H9 (cell line): ENCODE measurements around the gene PRKCD. TPM values are rescaled to one million over a fixed set of nuclear protein-coding genes. Genes with fewer than 3 reads are reported as not detected.

Experiments
- DNase-seq: peaks from one replicate; pipeline ENCODE4 v3.0.0-alpha.2; 2017
- H2AFZ ChIP-seq: one replicate; pipeline ENCODE4 v1.6.1; 2013; ENCODE audit warnings: mild to moderate bottlenecking, low read length, control low read depth, moderate library complexity
- H2AK5ac ChIP-seq: 2 replicates; pipeline ENCODE4 v1.6.1; 2013; ENCODE audit warnings: low read length, control low read depth, mixed read lengths; ENCODE audit not compliant: insufficient read length
- H2BK120ac ChIP-seq: one replicate; pipeline ENCODE4 v1.6.1; 2013; ENCODE audit warnings: low read depth, mild to moderate bottlenecking, low read length, control low read depth, inconsistent platforms; ENCODE audit not compliant: poor library complexity, severe bottlenecking
- H2BK12ac ChIP-seq: 2 replicates; pipeline ENCODE4 v1.6.1; 2013; ENCODE audit warnings: low read length, control low read depth, mixed read lengths, low read depth; ENCODE audit not compliant: insufficient read length
- H2BK15ac ChIP-seq: 2 replicates; pipeline ENCODE4 v1.6.1; 2013; ENCODE audit warnings: low read depth, low read length, control low read depth
- H2BK20ac ChIP-seq: one replicate; pipeline ENCODE4 v1.6.1; 2013; ENCODE audit warnings: low read depth, mild to moderate bottlenecking, low read length, control low read depth, inconsistent platforms; ENCODE audit not compliant: poor library complexity, severe bottlenecking
- H2BK5ac ChIP-seq: 2 replicates; pipeline ENCODE4 v1.6.1; 2013; ENCODE audit warnings: low read length, control low read depth, mixed read lengths; ENCODE audit not compliant: insufficient read length
- H3K14ac ChIP-seq: 2 replicates; pipeline ENCODE4 v1.6.1; 2013; ENCODE audit warnings: low read length, control low read depth; ENCODE audit not compliant: insufficient read depth
- H3K18ac ChIP-seq: 2 replicates; pipeline ENCODE4 v1.6.1; 2013; ENCODE audit warnings: low read depth, mild to moderate bottlenecking, mixed read lengths, low read length, control low read depth; ENCODE audit not compliant: insufficient read length
- H3K23ac ChIP-seq: 2 replicates; pipeline ENCODE4 v1.6.1; 2013; ENCODE audit warnings: low read length, control low read depth, mixed read lengths, low read depth; ENCODE audit not compliant: insufficient read length
- H3K23me2 ChIP-seq: 2 replicates; pipeline ENCODE4 v1.6.1; 2013; ENCODE audit warnings: low read depth, mild to moderate bottlenecking, mixed read lengths, low read length, control low read depth; ENCODE audit not compliant: insufficient read length, poor library complexity, severe bottlenecking
- H3K27ac ChIP-seq: 2 replicates; pipeline ENCODE4 v1.5.1; 2013; ENCODE audit warnings: low read length, control low read depth, mixed read lengths, low read depth; ENCODE audit not compliant: insufficient read length
- H3K27me3 ChIP-seq: 2 replicates; pipeline ENCODE4 v1.6.1; 2013; ENCODE audit warnings: low read length, control low read depth, inconsistent platforms; ENCODE audit not compliant: insufficient read depth
- H3K4ac ChIP-seq: 2 replicates; pipeline ENCODE4 v1.6.1; 2013; ENCODE audit warnings: low read depth, mild to moderate bottlenecking, control low read depth, inconsistent platforms, low read length, moderate library complexity
- H3K4me1 ChIP-seq: 2 replicates; pipeline ENCODE4 v1.6.1; 2013; ENCODE audit warnings: low read length, control low read depth, inconsistent platforms; ENCODE audit not compliant: insufficient read depth
- H3K4me2 ChIP-seq: 2 replicates; pipeline ENCODE4 v1.6.1; 2013; ENCODE audit warnings: low read length, control low read depth, mixed read lengths; ENCODE audit not compliant: insufficient read length, insufficient read depth
- H3K56ac ChIP-seq: 2 replicates; pipeline ENCODE4 v1.6.1; 2013; ENCODE audit warnings: low read depth, mild to moderate bottlenecking, mixed read lengths, low read length, control low read depth; ENCODE audit not compliant: insufficient read length
- H3K79me1 ChIP-seq: 2 replicates; pipeline ENCODE4 v1.6.1; 2013; ENCODE audit warnings: low read depth, mild to moderate bottlenecking, moderate library complexity, low read length, control low read depth, inconsistent platforms; ENCODE audit not compliant: insufficient read depth, poor library complexity, severe bottlenecking
- H3K79me2 ChIP-seq: 2 replicates; pipeline ENCODE4 v1.6.1; 2013; ENCODE audit warnings: low read length, control low read depth, inconsistent platforms; ENCODE audit not compliant: insufficient read depth
- H3K9ac ChIP-seq: 2 replicates; pipeline ENCODE4 v1.6.1; 2013; ENCODE audit warnings: low read length, control low read depth, mixed read lengths; ENCODE audit not compliant: insufficient read length; ENCODE audit errors: extremely low read depth
- H3K9me3 ChIP-seq: one replicate; pipeline ENCODE4 v1.6.1; 2013; ENCODE audit warnings: low read depth, low read length, inconsistent platforms; ENCODE audit not compliant: control insufficient read depth
- H3T11ph ChIP-seq: one replicate; pipeline ENCODE4 v1.6.1; 2013; ENCODE audit warnings: mild to moderate bottlenecking, low read length, control low read depth, inconsistent platforms
- H4K20me1 ChIP-seq: one replicate; pipeline ENCODE4 v1.6.1; 2013; ENCODE audit not compliant: control insufficient read depth, insufficient read length, insufficient read depth
- H4K5ac ChIP-seq: 2 replicates; pipeline ENCODE4 v1.6.1; 2013; ENCODE audit warnings: low read depth, mild to moderate bottlenecking, mixed read lengths, low read length, control low read depth; ENCODE audit not compliant: insufficient read length
- H4K8ac ChIP-seq: replicated peaks from 2 replicates; pipeline ENCODE4 v1.6.1; 2013; ENCODE audit warnings: low read length, control low read depth, mixed read lengths, low read depth; ENCODE audit not compliant: insufficient read length
- H4K91ac ChIP-seq: 2 replicates; pipeline ENCODE4 v1.6.1; 2013; ENCODE audit warnings: low read depth, mild to moderate bottlenecking, moderate library complexity, mixed read lengths, low read length, control low read depth; ENCODE audit not compliant: insufficient read length
- H3K27ac Mint-ChIP-seq, 3 experiments: 2 replicates in 2 of 3; 3 replicates in 1 of 3; pipeline ENCODE4 v1.8.0; 2020 to 2021; ENCODE audit warnings: mixed read lengths in 3 of 3, mild to moderate bottlenecking in 1 of 3, moderate library complexity in 1 of 3
- H3K27me3 Mint-ChIP-seq: 2 replicates; pipeline ENCODE4 v1.8.0; 2021; ENCODE audit warnings: low read depth, mild to moderate bottlenecking, moderate library complexity, mixed read lengths
- H3K36me3 Mint-ChIP-seq, 3 experiments: 2 replicates in 2 of 3; 3 replicates in 1 of 3; pipeline ENCODE4 v1.8.0; 2020 to 2021; ENCODE audit warnings: low read depth in 3 of 3, mixed read lengths in 3 of 3; ENCODE audit not compliant: insufficient read depth in 1 of 3
- H3K4me1 Mint-ChIP-seq, 2 experiments: 2 replicates each; pipeline ENCODE4 v1.8.0; 2020; ENCODE audit warnings: mixed read lengths in 2 of 2
- H3K4me3 Mint-ChIP-seq, 2 experiments: 2 replicates in 1 of 2; 3 replicates in 1 of 2; pipeline ENCODE4 v1.8.0; 2020 to 2021; ENCODE audit warnings: mild to moderate bottlenecking in 2 of 2, mixed read lengths in 2 of 2, moderate library complexity in 1 of 2
- H3K9me3 Mint-ChIP-seq, 2 experiments: 2 replicates in 1 of 2; 3 replicates in 1 of 2; pipeline ENCODE4 v1.8.0; 2020; ENCODE audit warnings: mild to moderate bottlenecking in 2 of 2, mixed read lengths in 2 of 2, moderate library complexity in 1 of 2
- CTCF ChIP-seq: fragments of 200-600 bp; sonication (generic); conservative IDR thresholded peaks from 3 replicates; pipeline ENCODE4 v1.8.0; 2021; ENCODE audit warnings: antibody characterized with exemption, mild to moderate bottlenecking
- WGBS: extraction: QIAGEN DNeasy Blood & Tissue Kit; methylation state at CpG from one replicate; pipeline ENCODE4 v1.1.7; 2013; ENCODE audit warnings: missing lambda C conversion rate, low lambda C conversion rate, mixed read lengths; ENCODE audit not compliant: insufficient read length; ENCODE audit errors: extremely low coverage; 5-methylcytosine and 5-hydroxymethylcytosine counted together
- total RNA-seq: library from RNA; stranded (reverse); gene quantifications from 2 replicates; pipeline ENCODE4 v1.2.1, GENCODE V29; 2021

PRKCD gene
- total RNA-seq, 1 experiment from 2014 or later: 23.7 TPM

GRCh38 chr3:53222183-53222901 is 61.3 kb downstream of the PRKCD start:
- no peak for DNase-seq

More at GRCh38 chr3:53222183-53222901, 61.3 kb downstream of the PRKCD start:
- Histone ChIP-seq H2BK15ac (no peak overlapping the region), H4K91ac (no peak overlapping the region), H3T11ph (no peak overlapping the region), H3K18ac (no peak overlapping the region), H3K4me2 (no peak overlapping the region), H4K20me1 (no peaks in the 10 kb centered on the region), H3K23ac (no peak overlapping the region), H2BK20ac (no peak overlapping the region), H3K9ac (no peak overlapping the region), H3K56ac (no peak overlapping the region), H3K27ac (peak overlapping the region; percentile 6), H2AK5ac (no peak overlapping the region), H3K79me2 (no peaks in the 10 kb centered on the region), H2BK12ac (no peak overlapping the region), H3K79me1 (no peaks in the 10 kb centered on the region), H4K8ac (no peak overlapping the region), H2BK120ac (no peak overlapping the region), H3K23me2 (no peaks in the 10 kb centered on the region), H3K27me3 (no peaks in the 10 kb centered on the region), H3K9me3 (no peaks in the 10 kb centered on the region), H3K4me1 (no peaks in the 10 kb centered on the region; the same call in 1 of the 2 replicates), H4K5ac (no peak overlapping the region), H2AFZ (no peak overlapping the region), H2BK5ac (no peak overlapping the region), H3K4ac (no peak overlapping the region), H3K14ac (no peak overlapping the region)
- no peak for TF ChIP-seq CTCF
- no peaks in the 10 kb centered on the region for H3K9me3 Mint-ChIP-seq
- H3K27me3 Mint-ChIP-seq: peaks cover 5% of the 10 kb centered on the region
- H3K4me1 Mint-ChIP-seq: peaks cover 0 to 1% of the 10 kb centered on the region in 2 experiments; a peak in 3 of 4 replicates
- no peak overlapping the region for H3K4me3 Mint-ChIP-seq
- WGBS: no CpG with 5 or more reads among the region's 12 CpGs
- H3K36me3 Mint-ChIP-seq: peaks cover 27 to 49% (median 35%) of the 10 kb centered on the region in 3 experiments; a peak in 6 of 7 replicates
- peak overlapping the region; percentile 2 to 95 (median 45); a peak in 5 of 7 replicates for H3K27ac Mint-ChIP-seq
